ENCODE data around the gene YTHDC2.

YTHDC2 gene

DNA sequence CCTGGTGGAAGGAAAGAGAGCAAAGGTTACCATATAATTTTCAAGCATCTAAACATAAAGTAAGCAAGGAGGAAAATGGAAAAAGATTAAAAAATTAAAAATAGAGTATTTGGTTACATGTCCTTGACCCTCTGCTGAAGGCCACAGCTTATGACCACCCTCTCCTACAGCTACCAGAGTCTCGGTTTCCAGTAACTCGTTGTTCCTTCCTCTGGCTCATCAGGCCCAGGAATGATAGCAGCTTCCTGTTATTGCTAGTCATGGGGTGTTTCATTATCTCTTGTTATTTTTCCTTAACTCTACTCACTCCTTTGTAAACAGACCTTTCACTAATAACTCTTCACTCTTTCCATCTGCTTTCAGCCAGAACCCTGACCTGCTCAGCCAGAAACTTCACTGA is 102.2 kb downstream of the YTHDC2 start:
- Histone ChIP-seq H3K36me3 (ENCODE audit: control insufficient read depth in 1 of 2, insufficient read depth in 2 of 2, low read length in 2 of 2) (no peaks in the 10 kb centered on the region), H3K27me3 (ENCODE audit: control insufficient read depth in 1 of 2, insufficient read depth in 2 of 2, low read length in 2 of 2) (peaks cover 0 to 5% of the 10 kb centered on the region in 2 donors), H3K9ac (ENCODE audit: low read depth in 1 of 2, low read length in 2 of 2) (no peak overlapping the region), H3K27ac (ENCODE audit: low read depth, low read length) (no peak overlapping the region), H3K9me3 (ENCODE audit: control insufficient read depth in 1 of 2, low read length in 2 of 2) (no peaks in the 10 kb centered on the region), H3K4me3 (ENCODE audit: low read depth in 1 of 2, low read length in 2 of 2) (no peak overlapping the region), H3K4me1 (ENCODE audit: control insufficient read depth in 1 of 2, insufficient read depth in 2 of 2, low read length in 2 of 2) (no peaks in the 10 kb centered on the region)

DNA sequence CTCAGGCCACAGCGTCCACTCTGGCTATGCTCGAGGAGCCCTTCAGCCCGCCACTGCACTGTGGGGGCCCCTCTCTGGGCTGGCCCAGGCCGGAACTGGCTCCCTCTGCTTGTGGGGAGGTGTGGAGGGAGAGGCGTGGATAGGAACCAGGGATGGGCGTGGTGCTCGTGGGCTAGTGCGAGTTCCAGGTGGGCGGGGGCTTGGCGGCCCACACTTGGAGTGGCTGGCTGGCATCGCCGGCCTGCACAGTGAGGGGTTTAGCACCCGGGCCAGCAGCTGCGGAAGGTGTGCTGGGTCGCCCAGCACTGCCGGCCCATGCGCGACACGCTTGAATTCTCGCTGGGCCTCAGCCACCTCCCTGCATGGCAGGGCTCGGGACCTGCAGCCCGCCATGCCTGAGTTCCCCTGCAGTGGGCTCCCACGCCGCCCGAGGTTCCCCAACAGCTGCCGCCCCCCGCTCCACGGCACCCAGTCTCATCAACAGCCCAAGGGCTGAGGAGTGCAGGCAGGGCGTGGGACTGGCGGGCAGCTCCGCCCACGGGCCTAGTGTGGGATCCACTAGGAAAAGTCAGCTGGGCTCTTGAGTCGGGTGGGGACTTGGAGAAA is 103.8 kb downstream of the YTHDC2 start:
- no peak overlapping the region for H3K27ac ChIP-seq (ENCODE audit: low read depth, low read length)
- H3K36me3 ChIP-seq (ENCODE audit: control insufficient read depth in 1 of 2, insufficient read depth in 2 of 2, low read length in 2 of 2), result no peaks in the 10 kb centered on the region
- no peak overlapping the region for H3K9ac ChIP-seq (ENCODE audit: low read depth in 1 of 2, low read length in 2 of 2)
- no peaks in the 10 kb centered on the region for H3K4me1 ChIP-seq (ENCODE audit: control insufficient read depth in 1 of 2, insufficient read depth in 2 of 2, low read length in 2 of 2)
- peaks cover 0 to 5% of the 10 kb centered on the region in 2 donors for H3K27me3 ChIP-seq (ENCODE audit: control insufficient read depth in 1 of 2, insufficient read depth in 2 of 2, low read length in 2 of 2)
- no peak overlapping the region for H3K4me3 ChIP-seq (ENCODE audit: low read depth in 1 of 2, low read length in 2 of 2)
- H3K9me3 ChIP-seq (ENCODE audit: control insufficient read depth in 1 of 2, low read length in 2 of 2), result no peaks in the 10 kb centered on the region

DNA sequence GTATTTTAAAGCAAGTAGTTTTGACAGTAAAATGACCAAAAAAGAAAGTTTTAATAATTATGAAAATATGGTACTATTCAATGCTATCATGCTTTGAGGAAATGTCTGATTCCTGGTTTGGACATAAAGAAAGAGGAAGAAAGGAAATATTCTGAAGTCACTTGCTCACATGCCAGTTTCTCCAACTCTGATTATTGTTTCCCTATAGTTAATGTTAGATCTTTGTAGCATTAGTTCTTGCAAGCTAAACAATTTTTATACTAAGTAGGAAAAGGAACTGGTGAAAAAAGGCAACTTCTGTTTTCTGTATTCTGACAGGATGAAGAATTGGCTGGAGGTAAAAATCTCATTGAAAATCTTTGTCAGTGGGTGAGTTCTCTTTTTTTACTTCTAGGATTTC is 119.5 kb downstream of the YTHDC2 start:
- H3K27ac ChIP-seq (ENCODE audit: low read depth, low read length), result no peak overlapping the region
- no peaks in the 10 kb centered on the region for H3K9me3 ChIP-seq (ENCODE audit: control insufficient read depth in 1 of 2, low read length in 2 of 2)
- H3K4me3 ChIP-seq (ENCODE audit: low read depth in 1 of 2, low read length in 2 of 2), result no peak overlapping the region
- H3K9ac ChIP-seq (ENCODE audit: low read depth in 1 of 2, low read length in 2 of 2), result no peak overlapping the region
- H3K36me3 ChIP-seq (ENCODE audit: control insufficient read depth in 1 of 2, insufficient read depth in 2 of 2, low read length in 2 of 2), result no peaks in the 10 kb centered on the region
- no peaks in the 10 kb centered on the region for H3K27me3 ChIP-seq (ENCODE audit: control insufficient read depth in 1 of 2, insufficient read depth in 2 of 2, low read length in 2 of 2)
- no peaks in the 10 kb centered on the region for H3K4me1 ChIP-seq (ENCODE audit: control insufficient read depth in 1 of 2, insufficient read depth in 2 of 2, low read length in 2 of 2)

DNA sequence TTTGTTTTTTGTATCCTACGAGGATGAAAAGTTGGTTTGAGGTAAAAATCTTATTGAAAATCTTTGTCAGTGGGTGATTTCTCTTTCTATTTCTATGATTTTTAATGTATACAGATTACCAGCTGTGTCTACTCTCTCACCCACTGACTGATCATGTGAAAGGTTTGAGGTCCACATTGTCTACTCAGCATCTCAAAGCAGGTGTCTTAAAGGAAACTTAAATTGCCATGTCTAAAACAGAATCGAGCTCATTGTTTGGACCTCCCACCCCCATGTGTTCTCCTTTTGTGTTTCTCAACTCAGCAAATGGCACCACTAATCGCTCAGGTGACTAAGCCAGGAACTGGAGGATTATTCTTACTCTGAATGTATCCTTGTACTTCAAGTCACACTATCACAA is 121.5 kb downstream of the YTHDC2 start:
- H3K27me3 ChIP-seq (ENCODE audit: control insufficient read depth in 1 of 2, insufficient read depth in 2 of 2, low read length in 2 of 2), result no peaks in the 10 kb centered on the region
- H3K4me1 ChIP-seq (ENCODE audit: control insufficient read depth in 1 of 2, insufficient read depth in 2 of 2, low read length in 2 of 2), result no peaks in the 10 kb centered on the region
- peaks cover 2 to 5% of the 10 kb centered on the region in 2 donors for H3K9me3 ChIP-seq (ENCODE audit: control insufficient read depth in 1 of 2, low read length in 2 of 2)
- no peaks in the 10 kb centered on the region for H3K36me3 ChIP-seq (ENCODE audit: control insufficient read depth in 1 of 2, insufficient read depth in 2 of 2, low read length in 2 of 2)
- H3K4me3 ChIP-seq (ENCODE audit: low read depth in 1 of 2, low read length in 2 of 2), result no peak overlapping the region
- H3K9ac ChIP-seq (ENCODE audit: low read depth in 1 of 2, low read length in 2 of 2), result no peak overlapping the region
- no peak overlapping the region for H3K27ac ChIP-seq (ENCODE audit: low read depth, low read length)

DNA sequence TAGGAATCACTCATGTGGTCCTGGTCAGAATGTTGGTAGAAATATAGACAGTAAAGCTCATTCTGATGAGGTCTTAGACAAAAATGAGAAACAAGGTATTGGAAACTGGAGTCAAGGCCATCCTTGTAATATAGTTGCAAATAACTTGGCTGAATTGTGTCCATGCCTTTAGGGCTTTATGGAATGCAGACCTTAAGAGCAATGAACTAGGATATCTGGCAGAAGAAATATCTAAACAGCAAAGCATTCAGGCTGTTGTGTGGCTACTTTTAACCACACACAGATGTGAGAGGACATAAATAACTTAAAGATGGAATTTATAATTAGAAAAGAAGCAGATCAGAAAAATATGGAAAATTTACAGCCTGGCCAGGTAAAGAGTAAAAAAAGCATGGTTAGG is 128.2 kb downstream of the YTHDC2 start:
- no peak overlapping the region for H3K4me3 ChIP-seq (ENCODE audit: low read depth in 1 of 2, low read length in 2 of 2)
- H3K36me3 ChIP-seq (ENCODE audit: control insufficient read depth in 1 of 2, insufficient read depth in 2 of 2, low read length in 2 of 2), result no peaks in the 10 kb centered on the region
- no peaks in the 10 kb centered on the region for H3K4me1 ChIP-seq (ENCODE audit: control insufficient read depth in 1 of 2, insufficient read depth in 2 of 2, low read length in 2 of 2)

More for the DNA sequence above, 128.2 kb downstream of the YTHDC2 start:
- no peak overlapping the region for H3K9ac ChIP-seq (ENCODE audit: low read depth in 1 of 2, low read length in 2 of 2)
- no peaks in the 10 kb centered on the region for H3K27me3 ChIP-seq (ENCODE audit: control insufficient read depth in 1 of 2, insufficient read depth in 2 of 2, low read length in 2 of 2)
- H3K27ac ChIP-seq (ENCODE audit: low read depth, low read length), result no peak overlapping the region
- peaks cover 2 to 5% of the 10 kb centered on the region in 2 donors for H3K9me3 ChIP-seq (ENCODE audit: control insufficient read depth in 1 of 2, low read length in 2 of 2)

Data from duodenal mucosa (tissue), 2 donors.